MM.1S (cell line): ENCODE measurements around the gene MALRD1.

Experiments used
- DNase-seq: peaks from one replicate; pipeline ENCODE4 v3.0.0-alpha.2; 2015
- H2AFZ ChIP-seq: fragments of 300-600 bp; sonication (generic); 2 replicates; pipeline ENCODE4 v1.6.0; 2016; ENCODE audit warnings: antibody characterized with exemption, low read length
- H3F3A ChIP-seq: fragments of 300-600 bp; sonication (generic); 2 replicates; pipeline ENCODE4 v1.6.1; 2016; ENCODE audit warnings: mild to moderate bottlenecking, antibody characterized with exemption, low read length, moderate library complexity, mixed read lengths; ENCODE audit not compliant: insufficient read depth
- H3K27ac ChIP-seq: fragments of 300-600 bp; sonication (generic); 2 replicates; pipeline ENCODE4 v1.5.1; 2016; ENCODE audit warnings: mild to moderate bottlenecking, low read length
- H3K27me3 ChIP-seq: fragments of 300-600 bp; sonication (generic); replicated peaks from 2 replicates; pipeline ENCODE4 v1.6.0; 2016; ENCODE audit warnings: low read length; ENCODE audit not compliant: insufficient read depth
- H3K36me3 ChIP-seq: fragments of 300-600 bp; sonication (generic); replicated peaks from 2 replicates; pipeline ENCODE4 v1.6.1; 2016; ENCODE audit warnings: mild to moderate bottlenecking, low read length, mixed read lengths; ENCODE audit not compliant: insufficient read depth
- H3K4me1 ChIP-seq: fragments of 300-600 bp; sonication (generic); 2 replicates; pipeline ENCODE4 v1.6.1; 2016; ENCODE audit warnings: low read length, mixed read lengths
- H3K4me2 ChIP-seq: fragments of 300-600 bp; sonication (generic); 2 replicates; pipeline ENCODE4 v1.6.0; 2016; ENCODE audit warnings: low read depth, low read length
- H3K4me3 ChIP-seq: fragments of 300-600 bp; sonication (generic); 2 replicates; pipeline ENCODE4 v1.5.1; 2016; ENCODE audit warnings: low read length, mixed read lengths
- H3K79me2 ChIP-seq: fragments of 300-600 bp; sonication (generic); 2 replicates; pipeline ENCODE4 v1.6.1; 2016; ENCODE audit warnings: mixed run types, low read length, mixed read lengths
- H3K9ac ChIP-seq: fragments of 300-600 bp; sonication (generic); 2 replicates; pipeline ENCODE4 v1.6.1; 2016; ENCODE audit warnings: low read length, mixed read lengths
- H3K9me2 ChIP-seq: fragments of 300-600 bp; sonication (generic); replicated peaks from 2 replicates; pipeline ENCODE4 v1.6.1; 2016; ENCODE audit warnings: mild to moderate bottlenecking, low read length, mixed read lengths; ENCODE audit not compliant: insufficient read depth
- H3K9me3 ChIP-seq: fragments of 300-600 bp; sonication (generic); replicated peaks from 2 replicates; pipeline ENCODE4 v1.6.1; 2016; ENCODE audit warnings: mild to moderate bottlenecking, low read length, mixed read lengths; ENCODE audit not compliant: insufficient read depth
- H4K20me1 ChIP-seq: fragments of 300-600 bp; sonication (generic); 2 replicates; pipeline ENCODE4 v1.6.1; 2016; ENCODE audit warnings: mild to moderate bottlenecking, low read length, moderate library complexity, mixed read lengths; ENCODE audit not compliant: insufficient read depth
- CTCF ChIP-seq: fragments of 300-600 bp; sonication (generic); IDR thresholded peaks from 2 replicates; pipeline ENCODE4 v1.5.1; 2016; ENCODE audit warnings: antibody characterized with exemption, low read length, mixed read lengths
- EZH2 ChIP-seq: fragments of 300-600 bp; sonication (generic); optimal IDR thresholded peaks from 2 replicates; pipeline ENCODE3; 2017; ENCODE audit warnings: low read depth, mild to moderate bottlenecking, antibody characterized with exemption, low read length, mixed read lengths
- EZH2phosphoT487 ChIP-seq: fragments of 300-600 bp; sonication (generic); IDR thresholded peaks from 2 replicates; pipeline ENCODE4 v1.6.1; 2018; ENCODE audit warnings: antibody characterized with exemption, low read length

Gene MALRD1

GRCh38 chr10:19572056-19572455 is 523.5 kb downstream of the MALRD1 start:
- H2AFZ ChIP-seq, result no peak overlapping the region
- no peaks in the 10 kb centered on the region for H3K9me2 ChIP-seq
- H3K36me3 ChIP-seq, result no peaks in the 10 kb centered on the region
- no peaks in the 10 kb centered on the region for H3K79me2 ChIP-seq
- no peak overlapping the region for H3K4me3 ChIP-seq
- no peak overlapping the region for H3K4me2 ChIP-seq
- TF ChIP-seq EZH2, result no peak
- TF ChIP-seq CTCF, result no peak
- no peak for TF ChIP-seq EZH2phosphoT487
- H3K9me3 ChIP-seq, result no peaks in the 10 kb centered on the region
- H3K27ac ChIP-seq, result no peak overlapping the region
- H3K9ac ChIP-seq, result no peak overlapping the region
- H3K4me1 ChIP-seq, result no peaks in the 10 kb centered on the region
- H4K20me1 ChIP-seq, result no peaks in the 10 kb centered on the region
- DNase-seq, result no peak
- H3F3A ChIP-seq, result no peaks in the 10 kb centered on the region
- no peaks in the 10 kb centered on the region for H3K27me3 ChIP-seq

- TF ChIP-seq EZH2phosphoT487 (no peak), CTCF (no peak), EZH2 (no peak)
- Histone ChIP-seq H3K4me1 (no peaks in the 10 kb centered on the region), H3K9me2 (no peaks in the 10 kb centered on the region), H3K4me3 (no peak overlapping the region), H3K27me3 (no peaks in the 10 kb centered on the region), H3K9ac (no peak overlapping the region), H3K4me2 (no peak overlapping the region), H3F3A (no peaks in the 10 kb centered on the region), H3K36me3 (no peaks in the 10 kb centered on the region), H4K20me1 (no peaks in the 10 kb centered on the region), H3K27ac (no peak overlapping the region), H3K79me2 (no peaks in the 10 kb centered on the region), H2AFZ (no peak overlapping the region), H3K9me3 (no peaks in the 10 kb centered on the region)
- no peak for DNase-seq
These were observed 528.0 kb downstream of the MALRD1 start for GRCh38 chr10:19576576-19576975.

- TF ChIP-seq EZH2phosphoT487 (no peak), CTCF (no peak)
- no peaks in the 10 kb centered on the region for H4K20me1 ChIP-seq
- DNase-seq, result no peak
These were observed 528.8 kb downstream of the MALRD1 start for GRCh38 chr10:19577381-19577780.

More at GRCh38 chr10:19577381-19577780, 528.8 kb downstream of the MALRD1 start:
- H3K79me2 ChIP-seq, result no peaks in the 10 kb centered on the region
- H3K27me3 ChIP-seq, result no peaks in the 10 kb centered on the region
- H3K4me1 ChIP-seq, result no peaks in the 10 kb centered on the region
- no peak overlapping the region for H3K9ac ChIP-seq
- H3K9me3 ChIP-seq, result no peaks in the 10 kb centered on the region
- no peak overlapping the region for H3K4me2 ChIP-seq
- H3K36me3 ChIP-seq, result no peaks in the 10 kb centered on the region
- H3K9me2 ChIP-seq, result no peaks in the 10 kb centered on the region
- no peak overlapping the region for H3K27ac ChIP-seq
- H2AFZ ChIP-seq, result no peak overlapping the region
- H3K4me3 ChIP-seq, result no peak overlapping the region
- no peaks in the 10 kb centered on the region for H3F3A ChIP-seq
